ENCODE measurements around the gene NAA40. TPM values are rescaled to one million over a fixed set of nuclear protein-coding genes. Genes with fewer than 3 reads are reported as not detected.

NAA40 gene
- total and polyA plus RNA-seq, 2 of the 13 experiments (the other 11 are each of a cell fraction or from before 2014, with no cell fraction given), result 11.1 to 17.9 TPM

GRCh38 chr11:63919267-63920125 is 19.3 kb upstream of the NAA40 start (continued):
- TF ChIP-seq, protein P1, sequence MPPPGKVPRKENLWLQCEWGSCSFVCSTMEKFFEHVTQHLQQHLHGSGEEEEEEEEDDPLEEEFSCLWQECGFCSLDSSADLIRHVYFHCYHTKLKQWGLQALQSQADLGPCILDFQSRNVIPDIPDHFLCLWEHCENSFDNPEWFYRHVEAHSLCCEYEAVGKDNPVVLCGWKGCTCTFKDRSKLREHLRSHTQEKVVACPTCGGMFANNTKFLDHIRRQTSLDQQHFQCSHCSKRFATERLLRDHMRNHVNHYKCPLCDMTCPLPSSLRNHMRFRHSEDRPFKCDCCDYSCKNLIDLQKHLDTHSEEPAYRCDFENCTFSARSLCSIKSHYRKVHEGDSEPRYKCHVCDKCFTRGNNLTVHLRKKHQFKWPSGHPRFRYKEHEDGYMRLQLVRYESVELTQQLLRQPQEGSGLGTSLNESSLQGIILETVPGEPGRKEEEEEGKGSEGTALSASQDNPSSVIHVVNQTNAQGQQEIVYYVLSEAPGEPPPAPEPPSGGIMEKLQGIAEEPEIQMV (CRISPR knock-in tag; IDR thresholded peaks at IDR 0.05; ENCODE audit: low read depth), result no peak
- TF ChIP-seq ZNF382 (CRISPR knock-in tag; IDR thresholded peaks at IDR 0.05; ENCODE audit: borderline replicate concordance), result no peak
- no peak for TF ChIP-seq PTBP1 (IDR thresholded peaks at IDR 0.05; ENCODE audit: low read depth, low read length, poor library complexity, severe bottlenecking)
- TF ChIP-seq ZFP36 (IDR thresholded peaks at IDR 0.05; ENCODE audit: borderline replicate concordance, low read depth, low read length, partially characterized antibody), result no peak
- TF ChIP-seq SRF (IDR thresholded peaks at IDR 0.05; ENCODE audit: low read depth, low read length), result no peak
- TF ChIP-seq TEAD3 (CRISPR knock-in tag; optimal IDR thresholded peaks at IDR 0.05; ENCODE audit: borderline replicate concordance), result no peak
- TF ChIP-seq JUNB (CRISPR knock-in tag; IDR thresholded peaks at IDR 0.05; ENCODE audit: borderline replicate concordance), result no peak
- TF ChIP-seq ZNF326 (CRISPR knock-in tag; IDR thresholded peaks at IDR 0.05; ENCODE audit: borderline replicate concordance), result no peak
- no peak for TF ChIP-seq NR2F6 (IDR thresholded peaks at IDR 0.05)
- peak; percentile 58; the same call in 1 of the 2 replicates for TF ChIP-seq NR2F6 (CRISPR knock-in tag; IDR thresholded peaks at IDR 0.05)
- no peak for TF ChIP-seq PLSCR1 (CRISPR knock-in tag; IDR thresholded peaks at IDR 0.05; ENCODE audit: borderline replicate concordance)
- TF ChIP-seq ZNF350 (CRISPR knock-in tag; IDR thresholded peaks at IDR 0.05; ENCODE audit: borderline replicate concordance, low read depth), result no peak
- TF ChIP-seq, protein P2, sequence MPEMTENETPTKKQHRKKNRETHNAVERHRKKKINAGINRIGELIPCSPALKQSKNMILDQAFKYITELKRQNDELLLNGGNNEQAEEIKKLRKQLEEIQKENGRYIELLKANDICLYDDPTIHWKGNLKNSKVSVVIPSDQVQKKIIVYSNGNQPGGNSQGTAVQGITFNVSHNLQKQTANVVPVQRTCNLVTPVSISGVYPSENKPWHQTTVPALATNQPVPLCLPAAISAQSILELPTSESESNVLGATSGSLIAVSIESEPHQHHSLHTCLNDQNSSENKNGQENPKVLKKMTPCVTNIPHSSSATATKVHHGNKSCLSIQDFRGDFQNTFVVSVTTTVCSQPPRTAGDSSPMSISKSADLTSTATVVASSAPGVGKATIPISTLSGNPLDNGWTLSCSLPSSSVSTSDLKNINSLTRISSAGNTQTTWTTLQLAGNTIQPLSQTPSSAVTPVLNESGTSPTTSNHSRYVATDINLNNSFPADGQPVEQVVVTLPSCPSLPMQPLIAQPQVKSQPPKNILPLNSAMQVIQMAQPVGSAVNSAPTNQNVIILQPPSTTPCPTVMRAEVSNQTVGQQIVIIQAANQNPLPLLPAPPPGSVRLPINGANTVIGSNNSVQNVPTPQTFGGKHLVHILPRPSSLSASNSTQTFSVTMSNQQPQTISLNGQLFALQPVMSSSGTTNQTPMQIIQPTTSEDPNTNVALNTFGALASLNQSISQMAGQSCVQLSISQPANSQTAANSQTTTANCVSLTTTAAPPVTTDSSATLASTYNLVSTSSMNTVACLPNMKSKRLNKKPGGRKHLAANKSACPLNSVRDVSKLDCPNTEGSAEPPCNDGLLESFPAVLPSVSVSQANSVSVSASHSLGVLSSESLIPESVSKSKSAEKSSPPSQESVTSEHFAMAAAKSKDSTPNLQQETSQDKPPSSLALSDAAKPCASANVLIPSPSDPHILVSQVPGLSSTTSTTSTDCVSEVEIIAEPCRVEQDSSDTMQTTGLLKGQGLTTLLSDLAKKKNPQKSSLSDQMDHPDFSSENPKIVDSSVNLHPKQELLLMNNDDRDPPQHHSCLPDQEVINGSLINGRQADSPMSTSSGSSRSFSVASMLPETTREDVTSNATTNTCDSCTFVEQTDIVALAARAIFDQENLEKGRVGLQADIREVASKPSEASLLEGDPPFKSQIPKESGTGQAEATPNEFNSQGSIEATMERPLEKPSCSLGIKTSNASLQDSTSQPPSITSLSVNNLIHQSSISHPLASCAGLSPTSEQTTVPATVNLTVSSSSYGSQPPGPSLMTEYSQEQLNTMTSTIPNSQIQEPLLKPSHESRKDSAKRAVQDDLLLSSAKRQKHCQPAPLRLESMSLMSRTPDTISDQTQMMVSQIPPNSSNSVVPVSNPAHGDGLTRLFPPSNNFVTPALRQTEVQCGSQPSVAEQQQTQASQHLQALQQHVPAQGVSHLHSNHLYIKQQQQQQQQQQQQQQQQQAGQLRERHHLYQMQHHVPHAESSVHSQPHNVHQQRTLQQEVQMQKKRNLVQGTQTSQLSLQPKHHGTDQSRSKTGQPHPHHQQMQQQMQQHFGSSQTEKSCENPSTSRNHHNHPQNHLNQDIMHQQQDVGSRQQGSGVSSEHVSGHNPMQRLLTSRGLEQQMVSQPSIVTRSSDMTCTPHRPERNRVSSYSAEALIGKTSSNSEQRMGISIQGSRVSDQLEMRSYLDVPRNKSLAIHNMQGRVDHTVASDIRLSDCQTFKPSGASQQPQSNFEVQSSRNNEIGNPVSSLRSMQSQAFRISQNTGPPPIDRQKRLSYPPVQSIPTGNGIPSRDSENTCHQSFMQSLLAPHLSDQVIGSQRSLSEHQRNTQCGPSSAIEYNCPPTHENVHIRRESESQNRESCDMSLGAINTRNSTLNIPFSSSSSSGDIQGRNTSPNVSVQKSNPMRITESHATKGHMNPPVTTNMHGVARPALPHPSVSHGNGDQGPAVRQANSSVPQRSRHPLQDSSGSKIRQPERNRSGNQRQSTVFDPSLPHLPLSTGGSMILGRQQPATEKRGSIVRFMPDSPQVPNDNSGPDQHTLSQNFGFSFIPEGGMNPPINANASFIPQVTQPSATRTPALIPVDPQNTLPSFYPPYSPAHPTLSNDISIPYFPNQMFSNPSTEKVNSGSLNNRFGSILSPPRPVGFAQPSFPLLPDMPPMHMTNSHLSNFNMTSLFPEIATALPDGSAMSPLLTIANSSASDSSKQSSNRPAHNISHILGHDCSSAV (CRISPR knock-in tag; IDR thresholded peaks at IDR 0.05; ENCODE audit: borderline replicate concordance), result no peak
- TF ChIP-seq MXI1 (IDR thresholded peaks at IDR 0.05; ENCODE audit: borderline replicate concordance, low read depth, low read length), result peak; percentile 10; the same call in 1 of the 3 replicates
- TF ChIP-seq ZNF782 (CRISPR knock-in tag; IDR thresholded peaks at IDR 0.05; ENCODE audit: borderline replicate concordance), result no peak; the same call in 1 of the 2 replicates
- TF ChIP-seq HMG20B (CRISPR knock-in tag; conservative IDR thresholded peaks at IDR 0.05), result 0 out of 2 replicates have a peak, but pooled peaks have one; percentile 19
- peak; percentile 34; the same call in 1 of the 2 replicates for TF ChIP-seq THAP11 (CRISPR knock-in tag; IDR thresholded peaks at IDR 0.05)
- TF ChIP-seq ETV5 (CRISPR knock-in tag; IDR thresholded peaks at IDR 0.05; ENCODE audit: borderline replicate concordance), result peak; percentile 53; the same call in 1 of the 2 replicates
- TF ChIP-seq ZNF816 (CRISPR knock-in tag; IDR thresholded peaks at IDR 0.05; ENCODE audit: borderline replicate concordance), result peak; percentile 30; the same call in 1 of the 2 replicates
